GM19238 (cell line): ENCODE data around the gene LIMCH1.
A peak's percentile ranks its signal among the peaks of the same experiment; 100 is the strongest.
"Not testable (repeated sequence)": the region's sequence is repeated elsewhere in the genome, so short reads cannot be mapped to it uniquely, and the experiment has no call there.

Experiments used
- DNase-seq: peaks from one replicate; pipeline ENCODE4 v3.0.0; 2011; ENCODE audit warnings: low spot score; ENCODE audit not compliant: insufficient read length

Gene LIMCH1

DNA sequence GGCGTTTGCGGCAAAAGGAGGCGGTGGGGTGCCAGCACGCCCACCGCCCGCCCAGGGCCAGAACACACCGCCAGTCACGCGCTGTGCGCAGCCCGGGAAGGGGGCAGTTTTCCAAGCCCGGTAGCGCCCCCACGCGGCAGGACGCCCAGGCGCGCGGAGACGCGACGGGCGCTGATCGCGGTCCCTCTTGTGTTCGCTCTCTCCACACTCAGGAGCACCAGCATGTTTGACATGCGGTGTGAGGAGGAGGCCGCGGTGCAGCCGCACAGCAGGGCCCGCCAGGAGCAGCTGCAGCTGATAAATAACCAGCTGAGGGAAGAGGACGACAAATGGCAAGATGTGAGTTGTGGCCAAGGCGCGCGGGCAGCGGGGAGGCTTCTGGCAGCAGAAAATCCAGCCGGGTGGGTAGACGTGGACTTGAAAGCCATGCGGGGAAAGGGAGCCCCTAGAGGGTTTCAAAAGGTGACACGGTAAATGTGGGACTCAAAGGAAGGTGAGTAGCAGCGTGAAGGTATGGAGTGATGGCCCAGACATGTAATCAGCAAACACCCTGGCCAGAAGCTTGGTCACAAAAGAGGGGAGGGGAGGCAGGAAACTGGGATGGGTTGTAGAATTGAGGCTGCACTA, 106.4 kb downstream of the LIMCH1 start:
- DNase-seq: no peak

DNA sequence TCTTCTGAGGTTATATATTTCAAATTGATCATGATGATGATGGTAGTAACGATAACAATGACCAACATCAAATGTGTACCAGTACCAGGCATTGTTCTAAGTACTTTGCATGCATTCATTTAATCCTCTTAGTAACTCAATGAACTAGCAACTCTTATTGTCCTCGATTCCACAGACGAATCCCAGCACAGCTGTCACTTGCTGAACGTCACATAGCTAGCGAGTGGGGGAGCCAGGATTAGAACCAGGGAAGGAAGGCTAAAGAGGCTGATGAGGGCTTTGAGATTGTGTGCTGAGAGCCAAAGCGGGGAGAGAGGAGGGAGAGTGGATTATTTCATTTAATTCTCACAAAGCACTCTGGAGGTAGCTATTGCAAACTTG, 106.9 kb downstream of the LIMCH1 start:
- no peak for DNase-seq

DNA sequence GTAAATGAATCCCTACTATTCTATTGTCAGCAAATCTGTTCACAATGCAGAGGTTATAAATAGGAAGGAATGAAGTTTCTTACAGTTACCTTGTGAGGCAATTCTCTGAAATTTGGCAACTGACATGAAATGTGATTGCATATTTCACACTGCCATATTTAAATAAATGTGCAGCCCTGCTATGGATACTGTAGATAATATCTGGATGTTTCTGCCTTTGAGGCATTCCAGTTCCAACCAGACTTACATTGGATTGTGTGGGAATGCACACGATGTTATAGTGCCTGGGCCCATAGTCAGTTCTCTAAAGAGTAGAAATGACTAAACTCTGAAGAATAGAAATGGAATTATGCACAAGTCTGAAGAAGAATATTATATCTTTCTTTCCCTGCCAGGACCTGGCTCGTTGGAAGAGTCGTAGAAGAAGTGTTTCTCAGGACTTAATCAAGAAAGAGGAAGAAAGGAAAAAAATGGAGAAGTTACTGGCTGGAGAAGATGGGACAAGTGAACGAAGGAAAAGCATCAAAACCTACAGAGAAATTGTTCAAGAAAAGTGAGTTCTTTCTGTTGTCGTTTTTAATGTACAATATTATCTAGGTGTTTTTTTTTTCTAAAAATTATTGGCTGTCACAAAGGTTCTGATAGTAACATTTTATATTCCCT, 107.9 kb downstream of the LIMCH1 start:
- DNase-seq: no peak

DNA sequence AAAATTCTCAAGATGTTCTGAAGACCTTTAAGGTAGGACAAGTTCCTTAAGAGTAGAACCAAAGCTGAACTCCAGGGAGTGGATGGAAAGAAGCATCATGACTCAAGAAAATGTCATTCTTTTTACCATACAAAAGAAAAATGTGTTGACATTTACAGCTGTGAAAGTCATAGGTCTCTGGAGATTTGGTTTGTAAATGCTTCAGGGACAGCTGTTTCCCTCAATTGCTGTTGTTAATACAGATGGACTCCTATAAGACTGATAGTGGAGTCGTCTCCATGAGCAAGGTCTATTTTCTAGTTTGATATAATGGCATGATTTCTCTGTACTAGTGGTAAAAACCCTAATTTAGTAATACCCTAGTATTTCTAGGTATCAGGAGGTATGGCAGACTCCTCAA, 108.9 kb downstream of the LIMCH1 start:
- no peak for DNase-seq

DNA sequence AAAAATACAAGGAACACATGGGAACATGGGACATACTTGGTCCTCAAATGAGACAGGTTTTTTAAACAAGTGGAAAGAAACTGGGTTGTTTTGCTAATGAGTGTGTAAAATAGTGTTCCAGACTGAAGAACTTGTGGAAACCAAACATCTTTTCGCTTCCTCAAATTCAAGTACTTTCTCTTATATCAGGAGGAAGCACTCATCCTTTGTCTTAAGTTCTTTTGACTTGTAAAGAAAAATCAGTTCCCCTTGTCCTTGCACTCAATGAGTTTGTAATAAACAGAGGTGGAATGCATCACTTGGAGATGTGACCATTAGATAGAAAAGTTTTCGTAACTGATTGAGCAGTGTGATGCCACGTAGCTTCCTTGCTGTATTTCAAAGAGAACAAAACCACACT, 109.4 kb downstream of the LIMCH1 start:
- DNase-seq: no peak

DNA sequence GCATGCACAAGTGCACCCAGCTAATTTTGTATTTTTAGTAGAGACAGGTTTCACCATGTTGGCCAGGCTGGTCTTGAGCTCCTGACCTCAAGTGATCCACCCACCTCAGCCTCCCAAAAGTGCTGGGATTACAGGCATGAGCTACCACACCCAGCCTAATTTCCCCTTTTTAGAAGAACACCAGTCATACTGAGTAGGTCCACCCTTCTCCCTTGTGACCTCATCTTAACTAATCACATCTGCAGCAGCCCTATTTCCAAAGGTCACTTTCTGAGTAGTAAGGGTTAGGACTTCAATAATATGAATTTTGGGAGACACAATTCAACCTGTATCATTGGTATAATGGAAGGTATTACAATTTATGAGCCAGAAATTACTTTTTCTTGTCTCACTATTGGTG, 113.2 kb downstream of the LIMCH1 start:
- not testable (repeated sequence) for DNase-seq

DNA sequence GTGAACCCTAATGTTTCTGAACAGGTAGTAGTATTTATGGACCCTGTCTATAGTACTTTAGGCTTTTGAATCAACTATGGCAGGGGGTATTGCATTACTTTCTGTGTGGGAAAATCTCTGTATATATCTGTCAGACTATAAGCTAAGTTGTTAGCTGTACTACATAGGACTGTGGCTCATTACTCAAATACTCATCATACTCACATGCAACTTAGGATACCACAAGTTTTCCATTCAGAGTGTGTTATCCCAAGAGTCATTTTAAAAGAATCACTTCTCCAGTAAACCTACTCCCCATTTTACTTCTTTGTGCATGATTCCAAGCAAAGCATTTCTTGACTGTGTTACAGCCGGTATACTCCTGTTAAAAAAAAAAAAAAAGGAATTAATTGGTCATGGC, 115.0 kb downstream of the LIMCH1 start:
- DNase-seq: no peak

DNA sequence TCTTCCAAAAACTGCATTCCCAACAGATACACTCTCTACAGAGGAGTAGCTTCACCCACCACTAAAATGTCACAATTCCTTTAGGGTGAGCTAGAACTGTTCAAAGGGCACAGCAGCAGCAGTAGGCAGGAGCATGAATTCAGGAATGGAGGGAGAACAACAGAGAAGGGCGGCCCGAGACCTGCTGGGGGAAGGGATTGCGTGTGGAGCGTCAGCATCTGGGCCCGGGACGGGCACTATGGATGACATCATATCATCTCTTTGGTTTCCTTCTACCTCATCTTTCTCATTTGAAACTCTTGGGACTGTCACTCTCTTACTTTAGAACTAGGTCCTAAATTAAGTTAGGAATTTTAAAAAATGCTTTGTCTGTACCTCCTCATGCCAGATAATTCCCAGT, 115.6 kb downstream of the LIMCH1 start:
- no peak for DNase-seq

DNA sequence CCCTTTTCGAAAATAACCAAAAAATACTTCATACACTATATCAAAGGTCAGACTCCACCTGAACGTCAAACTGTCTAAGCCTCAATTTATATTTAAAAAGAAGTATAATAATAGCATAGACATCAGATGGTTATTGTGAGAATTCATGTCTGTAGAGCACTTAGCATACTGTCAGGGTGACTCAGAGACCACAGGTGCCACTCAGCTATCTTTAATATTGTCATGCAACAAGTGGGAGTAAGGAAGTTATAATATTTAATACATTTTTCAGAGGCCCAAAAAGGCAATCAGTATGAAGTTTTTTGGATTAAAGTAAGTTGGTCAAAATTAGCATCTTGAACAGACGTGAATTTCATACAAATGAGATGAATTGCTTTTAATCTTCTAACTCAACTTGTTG, 117.2 kb downstream of the LIMCH1 start:
- DNase-seq: no peak

DNA sequence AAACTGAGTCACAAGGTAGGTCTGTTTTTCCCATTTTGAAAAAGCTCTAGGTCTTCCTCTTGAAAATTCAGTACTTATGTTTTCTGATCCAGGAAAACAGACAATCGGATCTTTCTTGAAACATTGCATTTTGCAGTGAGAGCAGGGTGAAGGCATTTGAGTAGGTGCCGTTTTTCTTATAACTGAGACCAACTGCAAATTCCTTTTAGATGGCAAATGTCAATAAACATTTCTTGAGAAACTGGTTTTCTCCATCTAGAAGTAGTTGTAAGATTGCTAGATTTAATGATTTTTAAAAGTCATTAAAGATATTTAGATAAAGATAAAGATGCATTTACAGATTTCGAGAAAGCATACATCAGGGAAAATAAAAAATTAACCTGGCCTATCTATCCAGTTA, 118.1 kb downstream of the LIMCH1 start:
- DNase-seq: no peak

DNA sequence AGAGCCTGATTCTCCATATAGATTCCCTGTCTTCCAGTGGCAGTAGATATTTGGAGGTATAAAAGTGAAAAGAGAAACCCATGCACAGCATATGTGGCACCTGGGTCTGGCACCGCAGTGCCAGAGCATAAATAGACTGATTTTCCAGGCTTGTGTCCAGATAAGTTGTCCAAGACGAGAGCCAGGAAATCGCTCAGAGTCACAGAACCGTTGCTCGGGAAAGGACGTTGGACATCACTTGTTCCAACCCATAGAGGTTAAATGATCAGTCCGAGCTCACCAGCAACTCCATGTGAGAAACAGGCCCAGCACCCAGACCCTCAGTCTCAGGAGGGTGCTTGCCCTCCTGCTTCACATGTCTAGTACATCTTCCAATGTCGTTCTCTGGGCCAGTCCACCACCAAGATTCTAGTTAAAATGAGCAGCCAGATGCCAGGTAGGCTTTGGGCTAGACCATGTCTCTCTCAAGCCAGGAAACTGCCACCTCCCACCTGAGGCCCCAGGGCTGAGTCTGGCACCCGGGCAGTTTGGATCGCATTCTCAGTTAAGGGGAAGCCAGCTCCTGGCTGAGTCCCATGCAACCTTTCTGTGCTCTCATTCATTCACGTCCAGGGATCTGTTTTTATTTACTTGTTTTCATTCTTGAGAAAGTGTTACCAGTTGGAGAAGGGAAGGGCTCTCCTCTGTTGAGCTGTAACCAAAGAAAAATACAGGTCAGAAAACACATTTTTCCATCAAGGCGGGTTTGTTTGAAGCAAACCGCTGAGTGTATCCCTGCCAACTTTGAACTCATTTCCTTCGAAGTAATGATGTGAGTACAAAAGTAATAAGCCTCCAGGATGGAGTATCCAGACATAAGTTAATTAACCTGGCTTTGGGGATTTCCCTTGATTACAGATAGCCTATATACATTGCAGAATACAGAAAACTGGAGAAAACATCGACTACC, 118.9 kb downstream of the LIMCH1 start:
- no peak for DNase-seq

DNA sequence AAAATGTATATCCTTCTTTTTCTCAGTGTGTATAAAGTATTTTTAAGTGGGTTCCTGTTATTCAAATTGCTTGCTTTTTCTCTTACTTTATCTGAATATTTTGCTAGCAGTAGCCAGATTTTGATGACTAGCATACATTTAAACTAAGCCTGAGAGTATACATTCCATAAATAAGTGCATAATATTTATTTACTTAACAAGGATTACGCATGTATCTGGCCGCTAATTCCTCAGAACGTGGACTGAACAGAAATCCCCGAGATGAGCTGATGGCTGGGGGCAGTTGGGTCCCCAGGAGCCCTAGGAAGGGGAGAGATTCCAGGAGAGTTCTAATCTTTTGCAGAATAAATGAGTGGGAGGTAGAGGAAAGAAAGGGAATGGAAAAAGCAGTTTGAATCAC, 119.6 kb downstream of the LIMCH1 start:
- no peak for DNase-seq

DNA sequence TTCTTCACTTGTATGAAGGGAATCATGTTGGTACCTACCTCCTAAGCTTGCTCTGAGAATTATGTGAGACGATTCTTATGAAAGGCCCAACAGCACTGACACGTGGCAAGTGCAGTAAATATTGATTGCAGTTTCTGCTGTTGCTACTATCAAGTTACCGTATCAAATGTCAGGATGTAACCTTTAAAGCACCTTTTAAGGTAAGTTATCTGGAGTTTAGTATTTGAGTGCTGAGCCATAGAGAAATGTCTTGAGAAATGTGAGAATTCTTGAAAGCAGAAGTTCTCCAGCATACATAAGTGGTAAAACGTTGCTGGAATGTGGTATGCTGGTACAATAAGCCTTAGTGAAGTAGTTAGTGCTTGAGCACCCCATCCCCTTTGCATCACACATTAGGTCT, 120.2 kb downstream of the LIMCH1 start:
- DNase-seq: no peak

DNA sequence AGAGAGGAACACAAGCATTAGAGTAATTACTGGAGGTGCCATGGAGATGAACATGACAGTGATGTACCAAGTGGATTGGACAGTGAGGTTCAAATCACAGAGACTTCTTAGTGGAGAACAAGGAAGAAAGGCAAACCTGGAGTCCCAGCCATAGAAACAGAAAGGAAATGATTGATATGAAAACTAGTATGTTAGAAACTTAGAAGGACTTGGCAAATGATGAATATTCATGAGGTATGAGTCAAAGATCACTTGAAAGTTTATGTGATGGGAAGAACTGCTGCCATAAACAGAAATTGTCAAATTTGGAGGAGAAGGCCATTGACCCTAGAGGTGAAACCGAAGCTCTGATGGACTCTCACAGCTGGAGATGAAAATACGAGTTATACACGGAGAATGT, 122.4 kb downstream of the LIMCH1 start:
- no peak for DNase-seq

DNA sequence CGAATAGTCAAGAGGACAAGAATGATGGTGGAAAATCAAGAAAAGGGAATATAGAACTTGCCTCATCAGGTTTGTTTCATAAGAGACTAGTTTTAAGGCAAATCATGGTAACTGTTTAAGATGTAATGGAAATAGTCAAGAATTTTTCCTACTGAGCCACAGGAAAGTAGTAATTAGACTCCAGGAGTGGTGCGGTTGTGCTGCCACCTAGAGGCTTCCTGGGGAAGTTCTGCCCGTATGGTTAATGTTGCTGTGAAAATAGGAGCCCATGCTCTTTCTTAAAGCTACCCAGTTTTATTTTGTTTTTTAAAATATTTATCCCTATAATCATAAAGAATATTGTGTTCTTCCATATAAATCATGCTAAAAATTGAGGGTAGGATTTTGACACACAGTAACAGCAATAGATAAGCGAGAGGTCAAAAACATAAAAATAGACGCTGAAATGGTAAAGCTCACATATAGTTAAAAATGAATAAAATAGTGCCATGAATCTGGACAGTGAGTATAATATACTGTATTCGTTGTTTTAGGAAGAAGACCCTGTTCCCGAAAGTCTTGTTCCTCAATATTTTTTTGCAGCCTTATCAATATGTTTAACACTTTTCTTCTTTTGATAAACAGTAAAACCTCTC, 123.6 kb downstream of the LIMCH1 start:
- DNase-seq: peak; percentile 13

DNA sequence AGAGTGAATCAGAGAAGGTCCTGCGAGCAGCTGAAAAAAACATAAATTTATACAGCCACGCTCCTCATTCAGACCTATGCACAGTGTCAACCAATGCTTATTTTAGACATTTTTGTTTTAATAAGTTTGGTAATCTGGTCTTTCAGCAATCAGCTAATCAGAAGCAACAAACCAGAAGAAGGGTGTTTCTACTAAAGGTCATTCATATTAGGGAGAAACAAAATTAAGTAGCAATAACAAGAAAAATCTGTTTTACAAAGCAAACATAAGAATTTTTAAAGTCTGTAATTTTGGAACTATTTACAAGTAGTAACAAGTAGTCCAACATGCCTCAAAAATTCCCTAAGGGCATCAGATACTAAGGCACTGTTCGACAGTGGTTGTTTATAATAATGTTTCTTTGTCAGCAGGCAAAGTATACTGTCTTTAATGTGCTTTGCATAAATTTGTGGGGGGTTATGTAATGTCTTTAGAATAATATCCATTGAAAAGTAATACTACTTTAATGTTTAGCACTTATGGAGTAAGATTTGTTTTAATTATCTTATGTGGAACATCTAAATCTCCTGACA, 127.8 kb downstream of the LIMCH1 start:
- no peak for DNase-seq

DNA sequence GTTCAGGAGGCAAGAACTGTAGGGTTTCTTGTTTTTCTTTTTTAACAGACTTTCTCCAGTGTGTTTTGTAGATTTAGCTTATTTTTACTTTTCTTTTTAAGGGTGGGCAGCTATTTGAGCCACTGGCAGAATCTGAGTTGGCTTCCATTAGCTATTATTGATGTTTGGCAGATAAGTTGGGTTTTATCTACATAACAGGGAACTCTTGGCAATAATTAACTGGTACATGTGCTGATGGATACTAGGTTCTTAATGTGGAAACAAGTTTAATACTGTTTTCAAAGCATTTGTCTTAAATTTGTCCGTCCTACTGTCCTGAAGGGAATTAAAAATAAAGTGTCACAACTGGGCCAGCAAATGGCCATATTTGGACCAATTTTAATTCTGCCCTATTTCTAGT, 130.1 kb downstream of the LIMCH1 start:
- no peak for DNase-seq

DNA sequence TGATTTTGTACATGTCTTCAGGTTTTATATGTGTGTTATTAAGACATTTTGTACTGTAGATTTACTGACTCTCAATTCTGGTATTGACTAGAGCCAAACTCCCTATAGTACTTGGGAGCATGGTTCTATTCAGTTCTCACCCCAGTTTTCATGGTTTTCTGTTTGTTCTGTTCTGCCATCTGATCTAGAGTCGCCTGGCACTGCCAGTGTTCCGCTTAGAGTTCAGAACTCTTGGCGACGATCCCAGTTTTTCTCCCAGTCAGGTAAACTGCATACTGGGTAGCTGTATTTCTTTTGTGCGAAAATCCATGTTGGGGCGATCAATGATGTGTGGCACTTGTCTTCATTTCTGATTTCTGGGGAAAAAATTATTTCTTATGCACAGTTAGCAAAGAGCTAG, 132.6 kb downstream of the LIMCH1 start:
- DNase-seq: no peak

DNA sequence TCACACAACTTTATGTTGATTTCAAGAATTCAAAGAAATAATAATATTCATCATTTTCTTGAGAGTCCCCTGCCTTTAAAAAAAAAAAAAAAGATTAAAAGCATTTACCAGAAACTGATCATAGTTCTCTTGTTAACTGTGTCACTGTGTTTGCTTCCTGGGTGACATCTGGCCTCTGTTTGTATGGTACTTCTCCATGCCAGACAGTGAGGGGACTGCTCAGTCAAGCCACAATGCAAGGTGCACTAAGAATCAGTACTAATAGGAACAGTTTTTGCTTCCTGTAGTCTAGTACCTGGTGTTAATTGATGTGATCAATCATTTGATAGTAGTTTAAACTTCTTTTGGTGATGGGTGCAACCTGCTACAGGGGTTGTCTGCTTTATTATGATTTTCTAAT, 133.0 kb downstream of the LIMCH1 start:
- DNase-seq: no peak

DNA sequence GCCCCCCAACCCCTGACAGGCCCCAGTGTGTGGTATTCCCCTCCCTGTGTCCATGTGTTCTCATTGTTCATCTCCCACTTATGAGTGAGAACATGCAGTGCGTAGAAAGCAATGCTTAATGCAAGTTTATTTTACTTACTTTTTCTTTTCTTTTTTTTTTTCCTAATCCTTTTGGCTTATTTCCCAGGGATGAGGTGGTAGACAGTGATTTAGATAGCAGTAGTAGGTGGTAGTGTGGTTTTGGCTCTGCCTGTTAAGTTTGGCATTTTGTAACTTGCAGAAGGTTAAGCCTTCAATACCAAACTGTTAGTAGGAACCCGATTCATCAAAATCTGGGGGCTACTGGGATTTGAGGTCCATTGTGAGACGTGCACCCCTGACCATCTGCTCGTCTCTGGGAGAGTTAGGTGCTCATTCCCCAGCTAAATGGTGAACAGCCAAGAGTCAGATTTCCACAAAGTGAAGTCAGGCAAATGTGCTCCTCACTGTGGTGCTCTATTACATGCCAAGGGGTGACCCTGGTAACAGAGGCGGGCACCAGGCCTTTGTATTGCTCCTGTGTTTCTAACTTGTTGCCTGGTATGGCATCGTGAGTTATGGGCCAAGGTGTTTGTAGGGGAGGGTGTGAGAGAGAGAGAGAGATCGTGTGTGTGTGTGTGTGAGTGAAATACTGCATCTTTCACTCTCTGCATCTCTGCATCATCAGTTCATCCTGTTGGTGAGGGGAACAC, 140.3 kb downstream of the LIMCH1 start:
- DNase-seq: no peak

DNA sequence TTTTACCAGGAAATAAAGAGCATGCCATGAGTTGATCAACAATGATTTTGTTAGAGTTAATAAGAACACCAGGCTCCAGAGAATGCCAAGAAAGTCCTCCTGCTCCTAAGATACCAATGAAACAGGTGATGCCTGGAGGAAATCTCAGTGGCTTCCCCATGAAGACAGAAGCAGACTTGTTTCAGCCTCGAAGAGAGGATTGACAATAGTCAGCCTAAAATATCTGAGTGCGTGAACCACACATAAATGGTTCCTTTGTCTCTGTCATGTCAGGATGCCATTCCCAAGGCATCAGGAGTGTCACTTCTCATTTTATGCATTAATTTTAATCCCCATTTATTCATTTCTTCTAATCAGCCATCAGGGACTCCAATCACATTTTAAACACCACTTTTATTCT, 141.0 kb downstream of the LIMCH1 start:
- no peak for DNase-seq
